Activated T-helper 1 cell treated with anti-CD3 and anti-CD28 coated beads, Interleukin-12 subunit alpha, Interleukin-12 subunit beta, Interleukin-2, Interleukin-4 antibody, amounts not matched to agents 30 ng/mL and 10 ng/mL and 1 ng/mL, durations not matched to agents 14 hours and 24 hours and 36 hours (primary cell): Measurements from ENCODE around the gene PPFIA1. TPM values are rescaled to one million over a fixed set of nuclear protein-coding genes. Genes with fewer than 3 reads are reported as not detected.
A peak's percentile ranks its signal among the peaks of the same experiment; 100 is the strongest.

Experiments used
- DNase-seq: peaks from one replicate; pipeline ENCODE4 v3.0.0; 2021; ENCODE audit warnings: low spot score
- H3K27ac Mint-ChIP-seq: one replicate; pipeline ENCODE4 v1.8.0; 2021; ENCODE audit warnings: mild to moderate bottlenecking, mixed read lengths
- H3K27me3 Mint-ChIP-seq: one replicate; pipeline ENCODE4 v1.8.0; 2022; ENCODE audit warnings: mild to moderate bottlenecking, moderate library complexity, mixed read lengths; ENCODE audit not compliant: insufficient read depth
- H3K36me3 Mint-ChIP-seq: one replicate; pipeline ENCODE4 v1.8.0; 2021; ENCODE audit warnings: low read depth, mixed read lengths
- H3K4me1 Mint-ChIP-seq: one replicate; pipeline ENCODE4 v1.8.0; 2021; ENCODE audit warnings: low read depth, mixed read lengths
- H3K4me3 Mint-ChIP-seq: one replicate; pipeline ENCODE4 v1.8.0; 2021; ENCODE audit warnings: mild to moderate bottlenecking, moderate library complexity, mixed read lengths
- H3K9me3 Mint-ChIP-seq: one replicate; pipeline ENCODE4 v1.8.0; 2021; ENCODE audit warnings: mixed read lengths
- intact Hi-C: fragments of 100-400 bp; cut with micrococcal nuclease; formaldehyde crosslinking; loops from one replicate; pipeline ENCODE4 v1.15.1; 2024
- total RNA-seq: library from RNA; stranded (reverse); gene quantifications from 2 replicates; pipeline ENCODE4 v1.2.3, GENCODE V29; 2022

The PPFIA1 gene
- total RNA-seq, 1 donor from 2014 or later, result 56.8 TPM

DNA sequence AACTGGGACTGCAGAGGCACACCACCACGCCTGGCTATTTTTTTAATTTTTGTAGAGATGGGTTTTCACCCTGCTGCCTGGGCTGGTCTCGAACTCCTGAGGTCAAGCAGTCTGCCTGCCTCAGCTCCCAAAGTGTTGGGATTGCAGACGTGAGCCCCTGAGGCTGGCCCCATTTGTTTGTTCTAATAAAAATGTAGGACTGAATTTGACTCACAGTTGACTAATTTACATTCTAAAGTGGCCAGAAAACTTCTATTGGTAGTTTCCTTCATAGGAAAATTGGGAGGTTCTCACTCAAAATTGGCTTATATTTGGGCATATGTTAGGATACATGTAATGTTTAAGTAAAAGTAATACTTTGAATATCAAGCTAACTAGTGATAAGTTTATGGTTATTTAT lies 35.0 kb downstream of the PPFIA1 start:
- Mint-ChIP-seq H3K4me3 (no peak overlapping the region), H3K36me3 (peaks cover 6% of the 10 kb centered on the region), H3K27ac (no peak overlapping the region), H3K9me3 (no peaks in the 10 kb centered on the region), H3K27me3 (no peaks in the 10 kb centered on the region), H3K4me1 (no peaks in the 10 kb centered on the region)
- intact Hi-C loops, result no loop called here
- no peak for DNase-seq

DNA sequence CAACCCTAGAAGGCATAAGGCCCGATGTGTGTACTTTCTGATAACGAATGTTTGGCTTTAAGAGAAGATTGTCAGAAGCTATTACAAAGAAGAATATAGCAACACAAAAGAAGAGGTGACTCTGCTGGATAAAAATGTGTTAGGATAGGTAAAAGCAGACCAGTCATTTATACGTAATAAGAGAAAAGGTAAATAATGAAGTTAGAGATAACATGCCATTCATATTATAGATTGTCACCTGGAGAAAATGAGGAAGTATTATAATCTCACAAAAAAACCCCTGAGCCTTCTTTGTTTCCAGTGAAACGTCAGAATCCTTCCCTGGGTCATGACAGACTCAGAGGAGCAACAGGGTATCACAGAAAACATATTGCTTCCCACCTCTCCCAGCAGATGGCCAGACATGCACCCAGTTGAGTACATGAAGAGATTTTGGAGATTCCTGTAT lies 36.1 kb downstream of the PPFIA1 start:
- Mint-ChIP-seq H3K36me3 (peaks cover 6% of the 10 kb centered on the region), H3K27me3 (no peaks in the 10 kb centered on the region), H3K27ac (no peak overlapping the region), H3K4me3 (no peak overlapping the region), H3K9me3 (no peaks in the 10 kb centered on the region), H3K4me1 (no peaks in the 10 kb centered on the region)
- no peak for DNase-seq
- intact Hi-C loops, result no loop called here

DNA sequence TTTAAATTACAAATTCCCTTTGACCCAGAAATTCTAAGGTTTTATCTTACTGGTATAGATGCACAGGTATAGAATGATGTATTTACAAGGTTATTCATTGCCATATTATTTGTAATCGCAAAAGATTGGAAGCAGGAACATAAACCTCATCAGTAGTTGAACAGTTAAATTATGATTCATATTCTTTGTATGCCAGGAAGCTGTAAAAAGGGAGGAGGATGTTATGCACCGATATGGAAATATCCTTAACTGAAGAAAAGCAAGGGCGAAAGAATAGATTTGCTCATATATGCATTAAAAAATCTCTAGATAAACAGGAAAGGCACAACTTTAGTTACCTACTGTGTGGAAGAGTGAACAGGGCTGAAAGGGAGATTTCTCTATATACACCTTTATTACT lies 36.7 kb downstream of the PPFIA1 start:
- no peak for DNase-seq
- Mint-ChIP-seq H3K4me3 (no peak overlapping the region), H3K27ac (no peak overlapping the region), H3K4me1 (no peaks in the 10 kb centered on the region), H3K9me3 (no peaks in the 10 kb centered on the region), H3K36me3 (peaks cover 6% of the 10 kb centered on the region), H3K27me3 (no peaks in the 10 kb centered on the region)
- intact Hi-C loops, result no loop called here

DNA sequence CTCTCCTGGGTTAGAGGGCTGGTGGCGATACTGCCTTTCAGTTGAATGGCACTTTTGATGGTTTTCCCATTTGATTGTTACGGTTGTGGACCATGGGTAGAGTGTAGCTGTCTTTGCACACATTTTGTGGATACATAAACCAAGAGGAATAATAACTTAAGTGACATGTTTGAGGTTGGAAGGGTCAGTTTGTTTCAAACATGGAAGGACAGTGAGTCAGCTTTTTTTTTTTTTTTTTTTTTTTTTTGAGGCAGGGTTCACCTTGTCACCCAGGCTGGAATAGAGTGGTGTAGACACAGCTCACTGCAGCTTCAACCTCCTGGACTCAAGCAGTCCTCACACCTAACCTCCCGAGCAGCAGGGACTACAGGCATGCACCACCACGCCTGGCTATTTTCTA lies 41.1 kb downstream of the PPFIA1 start:
- intact Hi-C loops, result no loop called here
- peaks cover 5% of the 10 kb centered on the region for H3K4me1 Mint-ChIP-seq
- peaks cover 3% of the 10 kb centered on the region for H3K36me3 Mint-ChIP-seq
- DNase-seq, result no peak
- H3K27me3 Mint-ChIP-seq, result no peaks in the 10 kb centered on the region
- H3K9me3 Mint-ChIP-seq, result no peaks in the 10 kb centered on the region
- H3K27ac Mint-ChIP-seq, result no peak overlapping the region
- no peak overlapping the region for H3K4me3 Mint-ChIP-seq

DNA sequence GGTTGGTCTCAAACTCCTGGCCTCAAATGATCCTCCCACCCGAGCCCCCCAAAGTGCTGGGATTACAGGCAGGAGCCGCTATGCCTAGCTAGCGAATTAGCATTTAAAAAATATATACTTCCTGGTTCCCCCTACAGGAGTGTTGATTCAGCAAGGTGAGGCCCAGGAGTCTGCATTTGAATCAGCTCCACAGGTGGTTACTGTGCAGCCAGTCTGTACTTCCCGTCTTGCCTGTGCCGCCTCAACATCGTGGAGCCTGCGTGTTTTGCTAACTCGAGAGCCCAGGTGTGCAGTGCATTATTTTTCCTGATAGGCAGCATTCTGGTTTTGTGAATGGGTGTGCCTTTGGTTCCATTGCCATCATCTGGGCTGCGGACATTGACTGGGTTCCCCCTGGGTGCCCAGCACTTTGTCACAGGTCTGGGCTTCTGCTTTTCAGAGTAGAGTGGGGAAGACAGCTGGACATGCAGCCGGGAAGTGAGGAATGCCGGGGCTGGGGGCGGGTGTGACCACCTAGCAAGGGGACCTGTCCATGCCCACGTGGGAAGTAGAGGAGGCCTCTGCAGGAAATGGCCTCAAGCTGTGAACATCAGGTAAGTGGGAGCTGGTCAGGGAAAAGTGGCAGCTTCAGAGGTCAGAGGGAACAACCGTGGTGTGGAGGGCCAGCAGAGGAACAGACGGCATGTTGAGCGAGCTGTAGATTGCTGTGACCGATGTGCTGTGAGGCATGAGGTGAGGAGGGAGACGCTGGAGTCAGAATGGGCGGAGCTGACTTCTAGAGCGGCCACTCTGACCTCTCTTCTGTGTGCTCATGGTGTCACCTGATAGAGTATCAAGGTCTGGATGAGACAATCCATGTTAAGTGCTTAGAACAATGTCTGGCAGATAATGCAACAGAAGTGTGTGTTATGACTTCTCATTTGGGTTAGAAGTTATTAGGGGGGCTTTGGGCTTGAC lies 42.2 kb downstream of the PPFIA1 start:
- no peaks in the 10 kb centered on the region for H3K9me3 Mint-ChIP-seq
- H3K4me3 Mint-ChIP-seq, result no peak overlapping the region
- peaks cover 1% of the 10 kb centered on the region for H3K36me3 Mint-ChIP-seq
- peaks cover 5% of the 10 kb centered on the region for H3K4me1 Mint-ChIP-seq
- no peaks in the 10 kb centered on the region for H3K27me3 Mint-ChIP-seq
- DNase-seq, result no peak
- intact Hi-C loops, result no loop called here
- H3K27ac Mint-ChIP-seq, result no peak overlapping the region

DNA sequence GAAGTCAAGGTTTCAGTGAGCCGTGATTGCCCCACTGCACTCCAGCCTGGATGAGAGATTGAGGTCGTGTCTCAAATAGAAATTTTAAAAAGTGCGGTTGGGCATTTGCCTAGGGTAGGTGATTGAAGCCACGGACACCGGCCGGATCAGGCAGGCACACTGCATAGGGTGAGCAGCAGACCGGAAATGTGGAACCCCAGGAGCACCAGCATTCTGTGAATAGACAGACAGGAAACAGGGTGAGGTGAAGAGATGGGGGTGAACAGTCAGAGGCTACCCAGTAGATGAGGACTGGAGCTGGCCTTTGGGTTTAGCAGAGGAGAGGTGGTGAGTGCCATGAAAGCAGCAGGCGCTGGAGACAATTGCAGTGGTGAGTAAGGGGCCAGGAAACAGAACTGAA lies 43.5 kb downstream of the PPFIA1 start:
- H3K4me1 Mint-ChIP-seq, result peaks cover 5% of the 10 kb centered on the region

DNA sequence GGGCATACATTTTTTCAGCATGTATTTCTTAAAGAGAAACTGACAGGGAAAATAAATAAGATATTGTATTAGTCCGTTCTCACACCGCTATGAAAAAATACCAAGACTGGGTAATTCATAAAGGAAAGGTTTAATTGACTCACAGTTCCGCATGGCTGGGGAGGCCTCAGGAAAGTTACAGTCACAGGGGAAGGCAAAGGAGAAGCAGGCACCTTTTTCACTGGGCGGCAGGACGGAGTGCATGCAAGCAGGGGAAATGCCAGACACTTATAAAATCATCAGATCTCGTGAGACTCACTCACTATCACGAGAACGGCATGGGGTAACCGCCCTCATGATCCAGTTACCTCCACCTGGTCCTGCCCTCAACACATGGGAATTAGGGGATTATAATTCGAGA lies 44.2 kb downstream of the PPFIA1 start:
- Mint-ChIP-seq H3K4me1 (peaks cover 5% of the 10 kb centered on the region), H3K9me3 (no peaks in the 10 kb centered on the region), H3K27me3 (no peaks in the 10 kb centered on the region), H3K36me3 (peaks cover 1% of the 10 kb centered on the region), H3K27ac (no peak overlapping the region), H3K4me3 (no peak overlapping the region)
- no peak for DNase-seq
- intact Hi-C loops, result no loop called here

More for the DNA sequence above, 43.5 kb downstream of the PPFIA1 start:
- Mint-ChIP-seq H3K27ac (peak overlapping the region; percentile 65), H3K9me3 (no peaks in the 10 kb centered on the region), H3K36me3 (peaks cover 1% of the 10 kb centered on the region), H3K4me3 (no peak overlapping the region), H3K27me3 (no peaks in the 10 kb centered on the region)
- intact Hi-C loops, result no loop called here
- DNase-seq, result no peak

DNA sequence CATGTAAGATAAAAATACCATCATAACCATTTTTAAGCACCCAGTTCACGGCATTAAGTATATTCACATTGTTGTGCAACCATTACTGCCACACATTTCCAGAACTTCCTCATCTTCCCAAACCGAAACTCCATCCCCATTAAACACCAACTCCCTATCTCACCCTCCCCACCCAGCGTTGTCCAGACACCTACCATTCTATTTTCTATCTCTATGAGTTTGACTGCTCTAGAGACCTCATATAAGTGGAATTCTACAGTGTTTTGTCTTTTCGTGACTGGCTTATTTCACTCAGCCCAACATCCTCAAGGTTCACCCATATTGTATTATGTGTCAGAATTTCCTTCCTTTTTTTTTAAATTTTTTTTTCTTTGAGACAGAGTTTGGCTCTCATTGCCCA lies 45.2 kb downstream of the PPFIA1 start:
- intact Hi-C loops, result no loop called here

DNA sequence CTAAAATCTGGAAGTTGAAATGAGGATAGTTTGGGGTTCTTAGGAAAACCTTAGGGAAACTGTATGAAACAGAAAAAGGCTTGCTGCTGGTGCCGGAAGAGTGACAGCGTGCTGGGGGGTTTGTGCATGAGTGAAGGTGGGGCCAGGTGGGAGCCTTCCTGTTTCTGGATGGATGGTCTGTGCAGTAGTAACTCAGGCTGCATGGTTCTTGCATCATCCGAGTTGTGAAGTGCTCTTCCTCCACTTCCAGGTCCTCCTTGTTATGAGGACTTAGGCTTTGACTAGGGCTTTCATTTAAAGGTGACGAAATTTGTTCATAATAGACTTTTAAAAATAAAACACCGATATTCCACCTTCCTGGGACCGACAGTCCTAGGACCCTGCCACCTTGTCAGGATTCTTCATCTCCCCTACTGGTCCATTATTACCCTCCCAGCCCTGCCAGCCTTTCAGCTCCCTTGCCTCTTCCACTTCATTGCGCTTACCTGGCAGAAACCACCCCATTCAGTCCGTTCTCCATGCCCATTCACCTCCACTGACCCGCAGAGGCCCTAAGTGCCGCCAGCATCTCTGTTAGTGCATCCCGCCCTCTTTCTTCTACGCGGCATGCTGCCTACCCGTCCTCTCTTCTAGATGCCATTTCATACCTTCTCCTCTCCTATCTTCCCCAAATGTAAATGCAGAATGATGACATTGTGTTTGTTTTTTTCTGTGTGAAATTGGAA lies 47.3 kb downstream of the PPFIA1 start:
- DNase-seq, result no peak
- H3K4me1 Mint-ChIP-seq, result peaks cover 5% of the 10 kb centered on the region
- no peaks in the 10 kb centered on the region for H3K9me3 Mint-ChIP-seq
- H3K36me3 Mint-ChIP-seq, result peaks cover 3% of the 10 kb centered on the region
- no peaks in the 10 kb centered on the region for H3K27me3 Mint-ChIP-seq
- no peak overlapping the region for H3K4me3 Mint-ChIP-seq
- intact Hi-C loops, result no loop called here
- no peak overlapping the region for H3K27ac Mint-ChIP-seq

More for the DNA sequence above, 45.2 kb downstream of the PPFIA1 start:
- H3K9me3 Mint-ChIP-seq, result no peaks in the 10 kb centered on the region
- no peak overlapping the region for H3K4me3 Mint-ChIP-seq
- no peak overlapping the region for H3K27ac Mint-ChIP-seq
- H3K4me1 Mint-ChIP-seq, result peaks cover 5% of the 10 kb centered on the region
- H3K27me3 Mint-ChIP-seq, result no peaks in the 10 kb centered on the region
- no peak for DNase-seq
- no peaks in the 10 kb centered on the region for H3K36me3 Mint-ChIP-seq

DNA sequence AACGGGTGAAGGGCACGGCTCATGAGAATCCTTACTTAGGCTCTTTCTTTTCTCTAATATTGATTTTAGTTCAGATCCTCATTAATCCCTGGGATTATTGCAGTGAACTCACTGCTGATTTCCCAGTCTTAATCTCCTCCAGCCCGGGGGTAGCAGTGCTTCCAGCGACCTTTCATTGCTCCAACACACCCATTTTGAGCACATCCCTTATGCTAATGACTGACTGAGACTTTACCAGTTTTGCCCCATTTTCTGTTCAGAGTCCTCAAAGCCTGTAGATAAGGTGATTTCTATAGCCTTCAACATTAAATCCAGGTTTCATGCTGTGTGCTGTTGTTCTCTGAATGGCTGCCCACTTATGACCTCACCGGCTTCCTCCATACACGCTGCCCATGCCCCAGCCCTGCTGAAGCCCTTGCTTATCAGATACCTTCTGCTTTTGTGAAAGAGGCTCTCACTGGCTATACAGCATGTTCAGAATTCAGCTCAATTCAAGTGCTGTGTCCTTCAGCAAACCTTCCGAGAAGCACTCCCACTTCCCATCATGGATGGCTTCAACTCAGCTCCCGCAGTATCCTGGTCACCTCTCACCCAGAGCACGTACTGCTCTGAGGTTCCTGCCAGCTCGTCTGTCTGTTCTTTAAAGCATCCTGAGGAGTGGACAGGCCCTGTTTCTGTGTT lies 49.0 kb downstream of the PPFIA1 start:
- Mint-ChIP-seq H3K4me3 (no peak overlapping the region), H3K4me1 (no peaks in the 10 kb centered on the region), H3K9me3 (no peaks in the 10 kb centered on the region), H3K27me3 (no peaks in the 10 kb centered on the region), H3K27ac (no peak overlapping the region), H3K36me3 (peaks cover 6% of the 10 kb centered on the region)
- no peak for DNase-seq
- intact Hi-C loops, result no loop called here

DNA sequence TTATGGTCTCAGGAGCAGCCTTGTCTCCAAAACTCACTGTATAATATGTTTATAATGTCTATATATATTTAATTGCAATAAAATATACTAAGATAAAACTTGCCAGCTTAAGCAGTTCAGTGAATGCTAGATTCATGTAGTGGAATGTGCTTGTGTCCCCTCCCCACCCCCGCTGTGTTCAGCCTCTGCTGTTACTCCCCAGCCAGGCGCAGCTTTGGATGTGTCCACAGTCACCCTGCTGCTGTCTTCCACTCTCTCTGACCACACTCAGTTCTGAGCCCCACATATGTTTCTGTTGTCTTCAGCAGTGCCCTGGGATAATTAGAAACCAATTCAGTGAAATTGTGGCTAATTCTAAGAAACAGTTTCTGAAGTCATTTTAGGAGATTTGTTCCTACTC lies 52.2 kb downstream of the PPFIA1 start:
- Mint-ChIP-seq H3K9me3 (no peaks in the 10 kb centered on the region), H3K27ac (no peak overlapping the region), H3K27me3 (no peaks in the 10 kb centered on the region), H3K4me3 (no peak overlapping the region), H3K36me3 (peaks cover 23% of the 10 kb centered on the region), H3K4me1 (no peaks in the 10 kb centered on the region)
- DNase-seq, result no peak
- intact Hi-C loops, result no loop called here

DNA sequence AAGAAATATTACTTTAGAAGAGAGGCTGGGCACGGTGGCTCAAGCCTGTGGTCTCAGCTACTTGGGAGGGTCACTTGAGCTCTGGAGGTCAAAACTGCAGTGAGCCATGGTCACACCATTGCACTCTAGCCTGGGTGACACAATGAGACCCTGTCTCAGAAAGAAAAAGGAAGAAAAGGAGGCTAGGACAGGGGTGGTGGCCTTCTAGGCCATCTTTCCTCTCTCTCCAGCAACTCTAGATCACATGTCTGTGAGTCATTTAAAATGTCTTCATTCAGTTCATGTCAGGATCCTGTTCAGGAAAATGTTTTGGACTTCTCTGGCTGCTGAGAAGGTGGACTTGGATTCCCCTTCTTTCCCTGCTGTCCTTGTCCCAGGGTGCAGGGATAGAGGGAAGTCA lies 53.3 kb downstream of the PPFIA1 start:
- no peak for DNase-seq
- Mint-ChIP-seq H3K9me3 (no peaks in the 10 kb centered on the region), H3K27me3 (no peaks in the 10 kb centered on the region), H3K4me3 (no peak overlapping the region), H3K36me3 (peaks cover 29% of the 10 kb centered on the region), H3K27ac (no peak overlapping the region), H3K4me1 (no peaks in the 10 kb centered on the region)
- intact Hi-C loops, result no loop called here
